Endothelial cell of umbilical vein (primary cell): ENCODE data around the gene PCSK6. TPM values are rescaled to one million over a fixed set of nuclear protein-coding genes. Genes with fewer than 3 reads are reported as not detected.

Experiments used
- BruUV-seq: library from RNA; stranded (reverse); fragments of 400-500 nt; replicated peaks from 2 replicates; lab custom pipeline; 2021; lab: Mats Ljungman, UMichigan
- CTCF ChIA-PET: fragments of 300-600, 350-600 bp; sonication (Branson Sonifier 250); formaldehyde crosslinking; loops from one replicate; lab custom pipeline; 2021; ENCODE audit warnings: antibody characterized with exemption, inconsistent platforms; lab: Charles Lee
- POLR2A ChIA-PET: fragments of 300-600, 350-600 bp; sonication (Branson Sonifier 250); formaldehyde crosslinking; loops from one replicate; lab custom pipeline; 2021; ENCODE audit warnings: antibody characterized with exemption, inconsistent platforms; lab: Charles Lee
- DNase-seq: peaks from one replicate; pipeline ENCODE4 v3.0.0-alpha.2; 2011; ENCODE audit warnings: low read depth, low spot score
- FAIRE-seq: peaks from 2 replicates; lab custom pipeline; 2011; peaks lifted over from hg19 to GRCh38; lab: Jason Lieb, UNC
- H2AFZ ChIP-seq: 2 replicates; pipeline ENCODE4 v1.6.0; 2012; ENCODE audit warnings: low read depth, low read length, control low read depth, inconsistent platforms
- H3K27ac ChIP-seq: 2 replicates; pipeline ENCODE4 v1.5.1; 2011; ENCODE audit warnings: low read depth, mild to moderate bottlenecking, control low read depth, low read length, moderate library complexity; ENCODE audit not compliant: insufficient read depth
- H3K27me3 ChIP-seq, 2 experiments: 2 replicates each; pipeline versions ENCODE4 v1.6.0 to v1.6.1; 2011; ENCODE audit warnings: low read length in 2 of 2, mixed read lengths in 1 of 2; ENCODE audit not compliant: control insufficient read depth in 2 of 2, insufficient read depth in 2 of 2
- H3K36me3 ChIP-seq, 2 experiments: 2 replicates in 1 of 2; 3 replicates in 1 of 2; pipeline ENCODE4 v1.5.1; 2011; ENCODE audit warnings: low read length in 2 of 2, mild to moderate bottlenecking in 1 of 2, moderate library complexity in 1 of 2; ENCODE audit not compliant: control insufficient read depth in 2 of 2, insufficient read depth in 2 of 2; ENCODE audit errors: extremely low read depth in 1 of 2
- H3K4me1 ChIP-seq: 3 replicates; pipeline ENCODE4 v1.5.1; 2011; ENCODE audit warnings: mild to moderate bottlenecking, low read length; ENCODE audit not compliant: control insufficient read depth, insufficient read depth; ENCODE audit errors: extremely low read depth
- H3K4me2 ChIP-seq: 2 replicates; pipeline ENCODE4 v1.6.1; 2011; ENCODE audit warnings: low read length, control low read depth, mixed read lengths; ENCODE audit not compliant: insufficient read depth
- H3K4me3 ChIP-seq, 3 experiments: fragments of 200-600 bp in 1 of 3; sonication (generic), shearing (Covaris generic) in 1 of 3; replicated peaks in 1 of 3; 2 replicates each; pipeline ENCODE4 v1.5.1; 2011 to 2016; ENCODE audit warnings: control low read depth in 3 of 3, low read length in 3 of 3, mild to moderate bottlenecking in 2 of 3, inconsistent platforms in 1 of 3, low read depth in 1 of 3, moderate library complexity in 1 of 3; ENCODE audit not compliant: insufficient read depth in 1 of 3
- H3K79me2 ChIP-seq: 2 replicates; pipeline ENCODE4 v1.6.0; 2012; ENCODE audit warnings: low read length, inconsistent platforms; ENCODE audit not compliant: control insufficient read depth, insufficient read depth
- H3K9ac ChIP-seq: replicated peaks from 2 replicates; pipeline ENCODE3; 2011; ENCODE audit warnings: low read length, control low read depth; ENCODE audit not compliant: insufficient read depth; ENCODE audit errors: extremely low read depth
- H3K9me1 ChIP-seq: replicated peaks from 3 replicates; pipeline ENCODE4 v1.6.0; 2011; ENCODE audit warnings: mild to moderate bottlenecking, low read length; ENCODE audit not compliant: control insufficient read depth, insufficient read depth; ENCODE audit errors: extremely low read depth
- H3K9me3 ChIP-seq: replicated peaks from 2 replicates; pipeline ENCODE4 v1.5.1; 2012; ENCODE audit warnings: low read length, inconsistent platforms; ENCODE audit not compliant: control insufficient read depth, insufficient read depth
- H4K20me1 ChIP-seq: replicated peaks from 2 replicates; pipeline ENCODE3; 2011; ENCODE audit warnings: mild to moderate bottlenecking, low read length; ENCODE audit not compliant: control insufficient read depth, insufficient read depth; ENCODE audit errors: extremely low read depth
- EZH2 ChIP-seq: IDR thresholded peaks from 2 replicates; pipeline ENCODE4 v1.6.1; 2012; ENCODE audit warnings: borderline replicate concordance, low read depth, mild to moderate bottlenecking, moderate library complexity, low read length, inconsistent platforms; ENCODE audit not compliant: severe bottlenecking
- FOS ChIP-seq: IDR thresholded peaks from 2 replicates; pipeline ENCODE4 v1.6.1; 2011; ENCODE audit warnings: mild to moderate bottlenecking, low read length, moderate library complexity, borderline replicate concordance; ENCODE audit not compliant: insufficient read depth
- GATA2 ChIP-seq: IDR thresholded peaks from 2 replicates; pipeline ENCODE4 v1.7.0; 2011; ENCODE audit warnings: low read depth, mild to moderate bottlenecking, moderate library complexity, mixed read lengths, low read length; ENCODE audit not compliant: insufficient read length, insufficient read depth
- JUN ChIP-seq: IDR thresholded peaks from 2 replicates; pipeline ENCODE4 v1.6.1; 2011; ENCODE audit warnings: borderline replicate concordance, low read depth; ENCODE audit not compliant: insufficient read length, insufficient read depth
- MYC ChIP-seq: IDR thresholded peaks from one replicate; pipeline ENCODE4 v1.6.1; 2011; ENCODE audit warnings: mild to moderate bottlenecking, low read depth, low read length
- POLR2A ChIP-seq: IDR thresholded peaks from 2 replicates; pipeline ENCODE4 v1.6.1; 2012; ENCODE audit warnings: low read depth, mild to moderate bottlenecking, control low read depth, low read length
- POLR2AphosphoS5 ChIP-seq: IDR thresholded peaks from 2 replicates; pipeline ENCODE4 v1.6.1; 2012; ENCODE audit warnings: low read depth, mild to moderate bottlenecking, control low read depth, low read length, moderate library complexity; ENCODE audit not compliant: insufficient read depth
- dilution Hi-C: fragments of 300-500 bp; cut with MboI; formaldehyde crosslinking; loops from one replicate; pipeline ENCODE4 v1.15.0; 2019; ENCODE audit warnings: low sequenced_read_pairs; ENCODE audit not compliant: extremely low pct_ligation_motif_present
- intact Hi-C: fragments of 100-400 bp; cut with micrococcal nuclease; formaldehyde crosslinking; loops from one replicate; pipeline ENCODE4 v1.10.0; 2022
- polyA plus RNA-seq, 4 experiments: library from polyadenylated mRNA; depleted of rRNA in 3 of 4; stranded (reverse) in 3 of 4; unstranded in 1 of 4; fragments of >200 nt; gene quantifications; 2 replicates each; pipeline versions ENCODE4 v1.2.1 to v1.2.3, GENCODE V29; 2011 to 2012; ENCODE audit warnings: missing spikeins in 1 of 4
- total RNA-seq: library from RNA; stranded (reverse); gene quantifications from 2 replicates; pipeline ENCODE4 v1.2.3, GENCODE V29; 2021
- TF ChIP-seq, protein P1 (sequence below): IDR thresholded peaks from 2 replicates; pipeline ENCODE4 v1.6.1; 2011; ENCODE audit not compliant: insufficient read depth, insufficient read length
- TF ChIP-seq, protein P2 (sequence below), 2 donors: IDR thresholded peaks; 1 replicate in 1 of 2; 2 replicates in 1 of 2; pipeline ENCODE4 v1.5.1; 2011; ENCODE audit warnings: low read length in 2 of 2, mild to moderate bottlenecking in 2 of 2, moderate library complexity in 2 of 2, control low read depth in 1 of 2, inconsistent platforms in 1 of 2, low read depth in 1 of 2; ENCODE audit not compliant: insufficient read depth in 1 of 2; ENCODE audit errors: extremely low read depth in 1 of 2

PCSK6 gene
- total and polyA plus RNA-seq, 2 donors (not counting 3 experiments of a cell fraction or from before 2014, with no cell fraction given) = 0.18 to 0.69 TPM

GRCh38 chr15:101436526-101436925 is 53.0 kb downstream of the PCSK6 start:
- Histone ChIP-seq H3K9me1 (no peaks in the 10 kb centered on the region), H2AFZ (no peak overlapping the region), H3K4me3 (no peak overlapping the region), H3K36me3 (no peaks in the 10 kb centered on the region), H3K27ac (no peak overlapping the region), H3K79me2 (no peaks in the 10 kb centered on the region), H3K9me3 (no peaks in the 10 kb centered on the region), H3K27me3 (peaks cover 4 to 8% of the 10 kb centered on the region in 2 experiments), H3K4me2 (no peak overlapping the region), H4K20me1 (no peaks in the 10 kb centered on the region), H3K4me1 (no peaks in the 10 kb centered on the region), H3K9ac (no peak overlapping the region)
- ChIA-PET POLR2A (no interaction called here), CTCF (no interaction called here)
- FAIRE-seq (no peak), DNase-seq (no peak)
- dilution Hi-C loops = no loop called here
- TF ChIP-seq POLR2A (no peak), FOS (no peak), GATA2 (no peak), POLR2AphosphoS5 (no peak), MYC (no peak), EZH2 (no peak)
- intact Hi-C loops = no loop called here
- BruUV-seq = no TSS peak

DNA sequence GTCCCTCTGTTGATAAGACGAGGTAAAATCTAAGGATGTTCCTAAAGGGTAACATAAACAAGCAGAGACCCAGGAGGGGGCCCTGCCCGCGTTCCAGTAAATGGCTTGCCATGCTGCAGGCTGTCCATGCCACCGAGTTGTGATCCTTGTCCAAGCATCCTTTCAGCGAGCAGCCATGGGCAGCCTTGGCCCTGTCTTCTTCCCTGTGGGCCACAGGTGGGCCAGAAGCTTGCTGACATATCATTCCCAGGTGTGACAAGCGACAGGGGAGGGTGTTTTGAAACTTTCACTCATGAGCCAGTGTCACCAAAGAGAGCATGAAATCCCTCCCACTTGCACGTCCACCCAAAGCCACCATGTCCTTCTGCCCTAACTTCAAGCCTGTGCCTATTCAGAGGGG is 53.7 kb downstream of the PCSK6 start:
- H3K79me2 ChIP-seq = no peaks in the 10 kb centered on the region
- no peak overlapping the region for H3K27ac ChIP-seq
- dilution Hi-C loops (no loop called here), intact Hi-C loops (no loop called here)
- CTCF ChIA-PET = no interaction called here
- no peak for FAIRE-seq
- no peak for DNase-seq
- no peaks in the 10 kb centered on the region for H3K9me3 ChIP-seq
- H3K4me1 ChIP-seq = no peaks in the 10 kb centered on the region
- no peak overlapping the region for H3K4me2 ChIP-seq
- POLR2A ChIA-PET = no interaction called here
- H2AFZ ChIP-seq = no peak overlapping the region
- no peaks in the 10 kb centered on the region for H3K36me3 ChIP-seq
- H3K27me3 ChIP-seq = peaks cover 2 to 8% of the 10 kb centered on the region in 2 experiments
- no peak overlapping the region for H3K4me3 ChIP-seq
- no peaks in the 10 kb centered on the region for H3K9me1 ChIP-seq
- no TSS peak for BruUV-seq
- no peaks in the 10 kb centered on the region for H4K20me1 ChIP-seq
- no peak for TF ChIP-seq JUN
- TF ChIP-seq POLR2AphosphoS5 = no peak
- no peak for TF ChIP-seq POLR2A
- TF ChIP-seq, protein P1, sequence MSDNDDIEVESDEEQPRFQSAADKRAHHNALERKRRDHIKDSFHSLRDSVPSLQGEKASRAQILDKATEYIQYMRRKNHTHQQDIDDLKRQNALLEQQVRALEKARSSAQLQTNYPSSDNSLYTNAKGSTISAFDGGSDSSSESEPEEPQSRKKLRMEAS = no peak
- no peak for TF ChIP-seq EZH2
- TF ChIP-seq GATA2 = no peak
- TF ChIP-seq, protein P2, sequence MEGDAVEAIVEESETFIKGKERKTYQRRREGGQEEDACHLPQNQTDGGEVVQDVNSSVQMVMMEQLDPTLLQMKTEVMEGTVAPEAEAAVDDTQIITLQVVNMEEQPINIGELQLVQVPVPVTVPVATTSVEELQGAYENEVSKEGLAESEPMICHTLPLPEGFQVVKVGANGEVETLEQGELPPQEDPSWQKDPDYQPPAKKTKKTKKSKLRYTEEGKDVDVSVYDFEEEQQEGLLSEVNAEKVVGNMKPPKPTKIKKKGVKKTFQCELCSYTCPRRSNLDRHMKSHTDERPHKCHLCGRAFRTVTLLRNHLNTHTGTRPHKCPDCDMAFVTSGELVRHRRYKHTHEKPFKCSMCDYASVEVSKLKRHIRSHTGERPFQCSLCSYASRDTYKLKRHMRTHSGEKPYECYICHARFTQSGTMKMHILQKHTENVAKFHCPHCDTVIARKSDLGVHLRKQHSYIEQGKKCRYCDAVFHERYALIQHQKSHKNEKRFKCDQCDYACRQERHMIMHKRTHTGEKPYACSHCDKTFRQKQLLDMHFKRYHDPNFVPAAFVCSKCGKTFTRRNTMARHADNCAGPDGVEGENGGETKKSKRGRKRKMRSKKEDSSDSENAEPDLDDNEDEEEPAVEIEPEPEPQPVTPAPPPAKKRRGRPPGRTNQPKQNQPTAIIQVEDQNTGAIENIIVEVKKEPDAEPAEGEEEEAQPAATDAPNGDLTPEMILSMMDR (IDR thresholded peaks at IDR 0.05; ENCODE audit: extremely low read depth in 1 of 2, insufficient read depth in 1 of 2, low read depth in 1 of 2, low read length in 2 of 2) = no peak
- TF ChIP-seq FOS = no peak
- TF ChIP-seq MYC = no peak
- no peak overlapping the region for H3K9ac ChIP-seq
